NCI-H1436 (cell line): Measurements from ENCODE around the gene PPL.
"Not testable (repeated sequence)": the region's sequence is repeated elsewhere in the genome, so short reads cannot be mapped to it uniquely, and the experiment has no call there.

Experiments
- DNase-seq: peaks from one replicate; lab custom pipeline; 2025; lab: John Stamatoyannopoulos, UW

PPL gene

GRCh38 chr16:4934591-4934990 lies 2.4 kb downstream of the PPL start:
- no peak for DNase-seq

- DNase-seq, result no peak
These were observed 3.0 kb downstream of the PPL start for GRCh38 chr16:4933871-4934395.

GRCh38 chr16:4933433-4933832 lies 3.5 kb downstream of the PPL start:
- no peak for DNase-seq

- DNase-seq, result no peak
These were observed 5.6 kb downstream of the PPL start for GRCh38 chr16:4931381-4931780.

- not testable (repeated sequence) for DNase-seq
These were observed 7.3 kb downstream of the PPL start for GRCh38 chr16:4929619-4930018.

GRCh38 chr16:4928227-4928626 lies 8.7 kb downstream of the PPL start:
- DNase-seq, result no peak

GRCh38 chr16:4927661-4928060 lies 9.3 kb downstream of the PPL start:
- DNase-seq, result no peak

- DNase-seq, result no peak
These were observed 10.0 kb downstream of the PPL start for GRCh38 chr16:4926928-4927327.

GRCh38 chr16:4925791-4926190 lies 11.2 kb downstream of the PPL start:
- DNase-seq, result no peak

GRCh38 chr16:4925293-4925607 lies 11.7 kb downstream of the PPL start:
- DNase-seq, result no peak

GRCh38 chr16:4924593-4925292 lies 12.2 kb downstream of the PPL start:
- no peak for DNase-seq

- no peak for DNase-seq
These were observed 13.1 kb downstream of the PPL start for GRCh38 chr16:4923853-4924252.

- DNase-seq, result no peak
These were observed 14.1 kb downstream of the PPL start for GRCh38 chr16:4922721-4923342.

- DNase-seq, result no peak
These were observed 16.1 kb downstream of the PPL start for GRCh38 chr16:4920826-4921225.

- DNase-seq, result no peak
These were observed 18.1 kb downstream of the PPL start for GRCh38 chr16:4918781-4919251.

GRCh38 chr16:4917117-4917516 lies 19.8 kb downstream of the PPL start:
- no peak for DNase-seq

- DNase-seq, result no peak
These were observed 21.7 kb downstream of the PPL start for GRCh38 chr16:4915226-4915761.

GRCh38 chr16:4914528-4915225 lies 22.3 kb downstream of the PPL start:
- DNase-seq, result no peak

- no peak for DNase-seq
These were observed 23.0 kb downstream of the PPL start for GRCh38 chr16:4913774-4914525.

GRCh38 chr16:4913130-4913773 lies 23.7 kb downstream of the PPL start:
- no peak for DNase-seq

GRCh38 chr16:4911970-4912386 lies 25.0 kb downstream of the PPL start:
- no peak for DNase-seq

GRCh38 chr16:4910828-4911227 lies 26.1 kb downstream of the PPL start:
- DNase-seq, result no peak
